GM04504 (cell line): ENCODE results near the gene CCDC61.

Source experiments
- DNase-seq: peaks from one replicate; pipeline ENCODE4 v3.0.0-alpha.2; 2012; ENCODE audit warnings: low read depth

CCDC61 gene

DNA sequence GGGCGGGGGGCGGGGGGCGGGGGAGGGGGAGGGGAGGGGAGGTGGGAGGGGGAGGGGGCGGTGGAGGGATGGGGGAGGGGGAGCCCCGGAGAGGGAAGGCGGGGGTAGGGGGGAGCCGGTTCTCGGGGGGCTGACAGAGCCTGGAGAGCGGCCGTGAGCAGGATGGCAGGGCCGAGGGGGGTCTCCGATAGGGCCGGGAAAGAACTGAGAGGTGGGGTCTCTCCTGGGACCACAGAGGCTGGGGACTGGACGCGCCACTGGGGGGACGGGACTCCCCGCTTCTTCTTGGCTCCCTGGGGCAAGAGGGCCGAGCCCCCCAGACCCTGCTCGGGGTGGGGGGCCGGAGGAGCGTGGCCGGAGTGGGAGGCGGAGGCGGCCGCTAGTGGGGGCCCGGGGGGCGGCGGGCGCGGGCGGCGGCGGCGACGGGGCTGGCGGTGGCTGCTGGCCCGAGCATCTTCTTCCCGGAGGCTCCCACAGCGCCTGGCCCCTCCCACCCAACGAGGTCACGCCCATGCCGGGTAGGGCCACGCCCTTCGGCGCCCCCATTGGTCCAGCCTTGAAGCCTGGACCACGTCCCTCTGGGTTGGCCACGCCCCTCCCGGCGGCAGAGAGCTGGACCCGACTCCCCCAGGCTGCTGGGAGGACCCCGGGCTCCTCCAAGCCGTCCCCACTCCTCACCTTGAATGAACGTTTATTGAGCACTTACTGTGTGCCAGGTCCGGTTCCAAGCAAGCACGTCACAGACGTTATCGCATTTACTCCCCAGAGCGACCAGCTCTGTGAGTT is 21.5 kb upstream of the CCDC61 start, which contains the start of gene NOVA2:
Gene NOVA2, minus strand, starts transcription at position 313 of the 786 bp plus-strand sequence. CDS start 514 bp downstream, outside the sequence.
- DNase-seq = no peak

DNA sequence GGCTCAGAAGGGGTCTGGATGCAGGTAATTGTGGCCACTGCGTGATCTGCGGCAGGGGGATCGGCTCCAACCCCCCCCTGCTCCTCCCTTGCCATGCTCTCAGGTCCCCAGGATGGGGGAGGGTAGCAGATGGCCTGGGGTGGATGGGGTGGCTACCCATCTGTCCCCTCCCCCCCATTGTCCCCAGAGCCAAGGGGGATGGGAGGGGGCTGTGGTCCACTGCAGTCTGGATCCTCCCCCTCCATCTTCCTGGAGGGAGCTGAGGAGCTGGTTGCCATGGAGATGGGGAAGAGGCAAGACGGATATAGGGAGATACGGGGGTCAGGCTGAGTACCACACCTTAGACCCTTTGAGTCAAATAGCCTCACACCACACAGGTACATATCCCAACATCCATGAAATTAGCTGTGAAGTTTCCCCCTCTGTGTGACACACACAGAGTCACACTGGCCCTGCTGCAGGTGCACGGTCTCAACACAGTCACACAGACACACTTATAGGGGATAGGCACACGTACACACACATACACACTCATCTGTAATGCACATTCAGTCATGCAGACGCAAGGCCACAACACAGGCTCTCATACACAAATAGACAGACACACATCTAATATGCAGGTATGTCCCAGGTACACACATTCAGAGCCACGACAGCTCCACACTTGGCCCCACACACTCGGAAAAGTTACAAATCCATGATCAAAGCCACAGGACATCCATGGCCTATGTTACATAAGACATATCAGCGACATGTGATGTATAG is 19.8 kb upstream of the CCDC61 start:
- DNase-seq = no peak

- no peak for DNase-seq
These were observed 19.1 kb upstream of the CCDC61 start for GRCh38 chr19:45976178-45976577.

DNA sequence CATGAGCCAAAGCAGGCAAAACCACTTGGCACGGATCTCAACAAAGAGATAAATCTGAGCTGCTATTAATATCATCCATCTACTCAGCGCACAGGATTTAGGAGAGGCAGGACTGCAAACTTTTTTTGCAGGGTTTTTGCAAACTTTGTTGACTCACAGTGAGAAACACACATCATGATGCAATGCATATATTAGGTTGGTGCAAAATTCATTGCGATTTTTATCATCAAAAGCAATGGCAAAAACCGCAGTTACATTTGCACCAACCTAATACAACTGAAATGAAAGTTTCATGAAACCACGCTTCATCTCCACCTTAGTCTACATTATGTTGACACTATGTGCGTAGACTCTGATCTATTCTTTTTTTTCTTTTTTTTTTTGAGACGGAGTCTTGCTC is 17.1 kb upstream of the CCDC61 start:
- no peak for DNase-seq

- no peak for DNase-seq
These were observed 13.9 kb upstream of the CCDC61 start for GRCh38 chr19:45981350-45981749.

DNA sequence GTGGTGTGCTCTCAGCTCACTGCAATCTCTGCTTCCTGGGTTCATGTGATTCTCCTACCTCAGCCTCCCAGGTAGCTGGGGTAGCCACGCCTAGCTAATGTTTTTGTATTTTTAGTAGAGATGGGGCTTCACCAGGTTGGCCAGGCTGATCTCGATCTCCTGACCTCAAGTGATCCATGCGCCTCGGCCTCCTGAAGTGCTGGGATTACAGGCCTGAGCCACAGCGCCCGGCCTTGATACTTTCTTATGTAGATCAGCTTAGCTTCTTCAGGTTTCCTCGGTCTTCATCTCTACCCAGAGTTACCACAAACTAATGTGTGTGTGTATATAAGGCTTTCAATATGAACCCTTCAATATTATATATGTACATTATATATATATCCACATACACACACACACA is 9.9 kb upstream of the CCDC61 start:
- no peak for DNase-seq

DNA sequence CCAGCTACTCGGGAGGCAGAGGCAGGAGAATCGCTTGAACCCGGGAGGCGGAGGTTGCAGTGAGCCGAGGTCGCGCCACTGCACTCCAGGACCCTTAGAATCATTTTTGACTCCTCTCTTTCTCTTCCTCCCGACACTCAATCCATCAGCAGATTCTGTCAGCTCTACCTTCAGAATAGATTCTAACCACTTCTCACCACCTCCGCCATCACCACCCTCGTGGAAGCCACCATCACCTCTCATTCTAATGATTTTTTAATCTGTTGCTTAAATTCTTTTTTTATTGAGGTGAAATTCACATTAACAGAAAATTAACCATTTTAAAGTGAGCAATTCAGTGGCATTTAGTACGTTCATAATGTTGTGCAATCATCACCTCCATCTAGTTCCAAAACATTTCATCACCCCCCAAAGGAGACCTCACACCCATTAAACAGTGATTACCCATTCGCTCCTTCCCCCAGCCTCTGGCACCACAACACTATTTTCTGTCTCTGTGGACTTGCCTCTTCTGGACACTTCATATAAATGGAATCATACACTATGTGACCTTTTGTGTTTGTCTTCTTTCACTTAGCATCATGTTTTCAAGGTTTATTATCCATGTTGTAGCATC is 5.0 kb upstream of the CCDC61 start:
- DNase-seq = no peak

- DNase-seq = no peak
These were observed 740 bp upstream of the CCDC61 start for GRCh38 chr19:45994456-45994997.

- no peak for DNase-seq
These were observed 583 bp downstream of the CCDC61 start for GRCh38 chr19:45995715-45996385.

- no peak for DNase-seq
These were observed 1.7 kb downstream of the CCDC61 start for GRCh38 chr19:45996933-45997332.

DNA sequence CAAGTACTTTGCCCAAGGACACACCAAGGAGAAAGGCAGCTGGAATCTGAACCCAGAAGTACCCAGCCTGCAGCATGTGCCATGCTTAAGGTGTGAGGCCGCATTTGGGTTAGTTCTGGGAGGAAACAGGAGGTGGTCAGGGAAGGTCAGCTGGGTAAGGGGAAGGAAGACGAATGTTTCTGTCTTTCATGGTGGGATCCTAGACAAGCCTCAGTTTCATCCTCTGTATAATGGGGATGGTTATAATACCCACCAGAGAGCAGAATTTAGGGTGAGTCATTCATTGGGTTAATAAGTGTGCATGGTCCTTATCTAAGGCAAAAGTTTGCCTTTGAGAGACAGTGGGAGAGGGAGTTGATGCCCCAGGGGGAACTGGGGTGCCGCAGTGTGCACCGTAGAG is 3.6 kb downstream of the CCDC61 start:
- no peak for DNase-seq

- DNase-seq = no peak
These were observed 4.4 kb downstream of the CCDC61 start for GRCh38 chr19:45999653-46000121.

DNA sequence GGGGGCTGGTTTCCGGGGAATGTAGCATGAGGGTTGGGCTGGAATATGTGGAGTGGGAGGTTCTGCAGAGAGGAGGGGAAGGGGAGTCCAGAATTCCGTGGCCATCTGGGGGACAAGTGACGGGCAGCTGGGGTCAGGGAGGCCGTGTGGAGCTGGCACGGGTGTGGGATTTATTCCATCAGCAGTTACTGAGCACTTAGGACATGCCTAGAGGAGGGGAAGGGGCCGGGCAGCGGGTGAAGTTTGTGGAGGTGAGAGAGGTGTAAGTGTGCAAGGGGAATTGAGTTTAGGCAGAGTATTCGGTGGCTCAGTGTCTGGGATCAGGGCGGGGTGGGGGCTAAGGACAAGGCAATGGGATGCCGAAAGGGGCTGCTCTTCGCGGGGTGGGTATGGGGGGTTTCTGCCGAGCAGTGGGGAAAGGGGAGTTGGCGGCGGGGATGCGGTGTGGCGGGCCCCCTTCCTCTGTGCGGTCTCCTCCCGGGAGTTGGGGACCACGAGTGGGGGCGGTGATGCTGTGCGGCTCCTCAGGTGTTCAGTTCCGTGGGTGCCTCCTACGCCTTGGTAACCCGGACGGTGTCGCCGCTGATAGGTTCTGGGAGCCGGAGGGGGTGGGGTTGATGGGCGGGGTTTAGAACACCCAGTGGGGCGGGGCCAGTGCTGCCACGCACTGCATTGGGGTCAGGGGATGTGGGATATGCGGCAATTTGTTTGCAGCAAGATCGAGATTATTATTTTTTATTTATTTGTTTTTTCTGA is 5.4 kb downstream of the CCDC61 start:
- DNase-seq = no peak

DNA sequence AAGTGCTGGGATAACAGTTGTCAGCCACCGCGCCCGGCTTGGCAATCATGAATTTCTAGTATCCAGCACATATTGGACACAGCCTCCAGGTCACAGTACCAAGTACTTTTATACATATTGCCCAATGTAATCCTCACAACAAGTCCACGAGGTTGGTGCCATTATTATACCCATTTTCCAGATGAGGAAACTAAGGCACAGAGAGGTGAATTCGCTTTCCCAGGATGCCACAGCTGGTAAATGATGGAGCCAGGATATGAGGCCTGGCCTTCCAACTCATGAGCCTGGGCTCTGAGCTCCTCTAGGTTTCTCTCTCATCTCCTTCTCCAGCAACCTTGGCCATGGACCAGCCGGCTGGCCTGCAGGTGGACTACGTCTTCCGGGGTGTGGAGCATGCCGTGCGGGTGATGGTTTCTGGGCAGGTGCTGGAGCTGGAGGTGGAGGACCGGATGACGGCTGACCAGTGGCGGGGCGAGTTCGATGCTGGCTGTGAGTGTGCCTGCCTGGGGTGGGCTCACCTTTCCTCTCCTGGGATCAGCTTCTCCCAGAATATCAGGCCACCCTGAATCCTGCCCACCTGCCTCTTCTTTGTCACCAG is 7.5 kb downstream of the CCDC61 start:
- no peak for DNase-seq

GRCh38 chr19:46006411-46006810 is 11.1 kb downstream of the CCDC61 start:
- DNase-seq = no peak

- no peak for DNase-seq
These were observed 14.6 kb downstream of the CCDC61 start for GRCh38 chr19:46009530-46010510.

DNA sequence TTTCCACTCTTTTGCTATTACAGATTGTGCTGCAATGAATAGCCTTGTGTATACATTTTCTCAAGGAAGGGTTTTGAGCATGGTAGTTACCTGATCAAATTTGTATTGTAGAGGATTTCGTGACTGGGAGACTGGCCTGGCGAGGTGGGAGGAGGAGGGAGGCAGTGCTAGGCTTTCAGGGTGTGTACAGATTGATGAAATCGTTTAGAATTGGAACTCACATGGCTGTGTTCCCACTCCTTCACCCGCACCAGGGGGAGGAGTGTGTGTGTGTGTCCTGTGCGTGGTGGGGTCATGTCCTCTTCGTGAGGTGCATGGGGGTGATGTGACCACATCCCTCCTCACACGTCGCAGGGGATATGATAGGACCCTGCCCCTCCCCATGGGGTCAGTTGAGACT is 19.3 kb downstream of the CCDC61 start:
- DNase-seq = no peak

- no peak for DNase-seq
These were observed 19.8 kb downstream of the CCDC61 start for GRCh38 chr19:46014941-46015686.
